ENCODE data around the gene CCDC82.

CCDC82 gene

GRCh38 chr11:96358321-96358720, 31.4 kb downstream of the CCDC82 start:
- DNase-seq: no peak

- DNase-seq: no peak
These were observed 31.9 kb downstream of the CCDC82 start for GRCh38 chr11:96357794-96358193.

GRCh38 chr11:96356848-96357247, 32.9 kb downstream of the CCDC82 start:
- DNase-seq: no peak

DNA sequence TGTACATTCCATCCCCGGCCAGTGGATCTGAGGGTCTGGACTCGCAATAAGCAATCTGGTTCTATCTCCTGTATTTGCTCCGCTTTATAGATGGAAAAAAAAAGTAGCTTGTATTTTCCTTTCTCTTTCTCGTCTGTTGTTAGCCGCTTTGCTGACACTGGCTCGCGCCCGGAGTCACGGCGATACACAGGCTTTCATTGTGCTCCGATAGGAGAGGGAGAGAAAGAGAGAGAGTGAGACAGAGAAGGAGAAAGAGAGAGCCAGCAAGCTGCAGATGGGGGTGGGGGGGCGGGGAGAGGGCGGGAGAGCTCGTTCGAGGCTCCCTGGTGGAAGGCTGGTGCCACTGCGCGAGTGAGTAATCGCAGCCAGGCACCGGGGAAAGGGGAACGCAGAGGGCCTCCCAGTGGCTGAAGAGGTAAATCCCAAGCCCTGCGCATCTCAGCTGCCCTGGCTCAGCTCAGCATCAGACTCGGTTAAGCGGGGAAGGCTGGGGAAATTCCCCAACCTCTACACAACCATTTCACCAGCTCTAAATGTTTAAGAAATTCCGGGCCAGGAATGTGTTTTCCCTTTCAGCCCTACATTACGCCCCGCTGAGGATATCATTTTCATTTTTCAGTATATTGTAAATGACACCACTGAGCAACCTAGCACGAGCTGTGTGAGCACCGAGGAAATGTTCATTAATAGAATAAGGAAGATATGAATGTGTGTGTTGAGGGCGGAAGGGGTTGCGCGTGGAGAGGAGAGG, 46.6 kb downstream of the CCDC82 start, which contains the start of gene MAML2:
Gene MAML2 (minus strand): TSS at position 235 of the 751 bp plus-strand sequence. CDS start 1,300 bp downstream, outside the sequence.
- DNase-seq: peak; percentile 87

GRCh38 chr11:96342014-96342960, 47.4 kb downstream of the CCDC82 start:
- DNase-seq: no peak

- DNase-seq: no peak
These were observed 48.3 kb downstream of the CCDC82 start for GRCh38 chr11:96341211-96342013.

DNA sequence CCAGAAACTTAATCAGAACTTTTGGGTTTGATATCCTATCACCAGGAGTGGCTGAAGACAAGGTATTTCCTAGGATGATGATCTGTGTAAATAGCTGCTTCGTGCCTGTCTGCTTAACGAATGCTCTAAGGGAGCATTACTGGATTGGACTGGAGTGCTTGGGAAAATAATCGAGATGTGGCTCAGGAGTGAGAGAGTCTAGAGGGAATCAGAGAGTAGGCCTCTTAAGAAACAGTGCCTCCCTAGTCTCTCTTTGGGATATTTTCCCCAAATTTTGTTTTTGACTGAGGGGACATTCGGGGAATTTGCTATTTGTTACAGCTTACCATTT, 49.2 kb downstream of the CCDC82 start:
- no peak for DNase-seq

DNA sequence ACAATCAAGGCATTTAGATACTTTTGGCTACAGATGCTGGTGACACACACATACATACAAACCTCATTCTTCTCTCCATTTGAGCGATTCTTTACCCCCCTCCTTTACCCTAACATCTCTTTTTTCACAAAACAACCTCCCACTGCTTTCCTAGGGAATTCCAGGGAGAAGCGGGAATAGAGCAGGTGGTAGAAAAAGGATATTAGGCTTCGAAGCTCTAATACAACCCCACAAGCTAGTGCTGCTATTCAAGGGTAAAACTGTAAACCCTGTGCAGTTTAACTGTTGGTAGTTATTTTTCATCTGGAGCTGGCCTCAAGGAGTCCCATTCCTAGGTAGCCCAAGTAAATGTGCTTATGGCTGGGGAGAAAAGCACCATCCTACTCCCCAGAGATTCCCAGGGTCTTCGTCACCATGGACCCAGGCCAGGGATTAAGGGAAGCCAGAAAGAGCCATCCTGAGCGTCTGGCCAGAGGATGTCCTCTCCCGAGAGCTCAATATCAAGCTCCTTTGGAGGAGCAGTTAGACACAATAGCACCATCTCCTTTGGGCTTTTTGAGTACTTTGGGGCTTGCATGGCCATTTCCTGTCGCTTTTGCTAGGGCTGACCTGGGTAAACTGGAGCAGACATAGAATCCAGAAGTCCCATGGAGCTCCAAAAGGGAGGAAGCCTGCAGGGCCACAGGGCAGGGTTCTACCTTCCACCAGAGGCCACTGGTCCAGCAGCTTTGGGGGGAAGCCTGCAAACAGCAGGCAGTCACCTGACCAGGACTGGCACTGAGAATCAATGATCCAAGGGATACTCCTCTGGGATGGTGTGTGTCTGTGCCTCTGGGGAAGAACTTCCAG, 49.8 kb downstream of the CCDC82 start:
- DNase-seq: no peak

DNA sequence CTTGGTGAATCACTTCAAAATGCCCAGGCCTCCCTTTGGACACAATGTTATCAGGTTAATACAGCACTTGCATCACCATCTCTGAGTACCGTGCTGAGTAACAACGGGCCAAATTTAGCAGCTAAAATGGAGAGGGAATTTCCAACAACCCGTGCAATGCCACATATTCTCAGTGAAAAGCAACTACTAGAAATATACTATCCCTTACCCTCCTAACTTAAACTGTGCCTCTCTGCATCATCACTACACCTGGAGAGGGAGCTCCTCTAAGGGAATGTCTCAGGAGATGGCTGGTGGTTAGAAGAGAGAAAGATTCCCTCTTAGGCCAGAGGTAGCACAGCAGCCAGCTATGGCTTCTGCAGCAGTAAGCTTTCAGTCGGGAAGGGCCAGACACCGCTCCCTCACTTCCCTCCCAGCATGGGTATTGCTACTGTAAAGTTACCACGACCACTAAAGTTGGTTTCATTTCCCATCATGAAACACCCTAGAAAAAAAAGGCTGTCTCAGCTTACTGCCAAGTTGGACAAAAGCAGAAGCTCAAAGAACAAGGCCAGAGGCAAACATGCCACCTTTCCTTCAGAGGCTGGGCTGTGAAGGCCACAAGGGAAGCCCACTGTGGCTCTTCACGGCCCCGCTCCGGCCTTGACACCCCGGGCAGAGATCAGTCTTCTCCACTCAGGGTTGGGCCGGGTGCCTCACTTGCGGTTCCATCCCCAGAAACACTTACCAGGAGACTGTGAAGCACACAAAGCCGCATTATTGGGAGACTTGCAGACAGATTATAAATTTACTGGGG, 50.6 kb downstream of the CCDC82 start:
- no peak for DNase-seq

DNA sequence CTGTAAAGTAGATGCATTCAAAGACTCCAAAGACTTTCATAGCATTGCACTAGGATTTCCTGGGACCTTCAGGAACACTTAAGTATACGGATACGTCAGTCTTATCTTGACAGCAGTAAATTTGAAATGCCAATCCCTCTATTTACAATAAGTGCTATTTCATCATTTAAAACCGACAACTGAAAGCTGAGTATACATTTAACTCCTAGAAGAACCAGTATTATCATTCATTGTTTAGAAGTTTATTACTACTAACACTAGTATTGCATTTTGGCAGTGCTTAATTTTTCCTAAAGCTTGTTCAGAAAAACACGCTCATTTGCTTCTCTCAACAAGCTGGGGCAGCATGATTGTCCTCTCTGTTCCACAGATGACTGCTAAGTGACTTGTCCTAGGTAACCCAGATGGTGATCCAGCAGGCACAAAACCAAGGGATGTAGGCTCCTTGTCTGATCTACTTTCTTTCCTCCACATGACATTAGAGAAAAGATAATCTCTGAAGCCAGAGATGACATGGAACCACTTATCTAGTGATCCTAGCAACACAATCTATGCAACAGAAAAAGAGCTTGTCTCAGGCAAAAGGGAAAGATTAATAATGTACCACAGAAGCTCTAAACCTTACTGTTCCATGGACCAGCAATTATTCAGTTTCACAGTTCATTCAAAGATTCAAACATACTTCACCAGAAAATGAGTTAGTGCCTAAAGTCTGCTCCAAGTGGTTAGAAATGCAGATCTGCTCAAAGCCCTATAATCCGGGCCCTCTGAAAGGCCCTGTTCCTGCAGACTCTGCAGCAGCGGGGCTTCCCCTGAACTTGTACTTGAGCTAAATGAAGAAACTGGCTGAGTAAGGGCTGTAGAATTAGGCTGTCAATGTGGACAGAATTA, 51.9 kb downstream of the CCDC82 start:
- no peak for DNase-seq

- no peak for DNase-seq
These were observed 54.3 kb downstream of the CCDC82 start for GRCh38 chr11:96335388-96335787.

DNA sequence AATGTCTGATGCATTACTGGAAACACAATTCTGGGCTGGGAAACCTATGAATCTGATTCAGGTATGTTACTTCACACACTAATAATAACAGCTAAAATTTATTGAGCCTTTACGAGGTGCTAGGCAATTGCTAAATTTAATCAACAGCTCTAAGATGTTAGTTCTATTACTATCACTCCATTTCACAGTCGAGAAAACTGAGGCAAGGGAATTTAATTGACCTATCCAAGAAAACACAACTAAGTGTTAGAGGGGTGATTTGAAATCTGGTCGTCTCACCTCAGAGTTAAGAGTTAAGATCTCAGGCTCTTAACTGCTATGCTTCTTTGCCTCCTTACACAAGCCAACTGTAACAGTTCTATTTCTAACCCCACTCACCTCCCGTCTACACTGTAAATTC, 55.5 kb downstream of the CCDC82 start:
- no peak for DNase-seq

DNA sequence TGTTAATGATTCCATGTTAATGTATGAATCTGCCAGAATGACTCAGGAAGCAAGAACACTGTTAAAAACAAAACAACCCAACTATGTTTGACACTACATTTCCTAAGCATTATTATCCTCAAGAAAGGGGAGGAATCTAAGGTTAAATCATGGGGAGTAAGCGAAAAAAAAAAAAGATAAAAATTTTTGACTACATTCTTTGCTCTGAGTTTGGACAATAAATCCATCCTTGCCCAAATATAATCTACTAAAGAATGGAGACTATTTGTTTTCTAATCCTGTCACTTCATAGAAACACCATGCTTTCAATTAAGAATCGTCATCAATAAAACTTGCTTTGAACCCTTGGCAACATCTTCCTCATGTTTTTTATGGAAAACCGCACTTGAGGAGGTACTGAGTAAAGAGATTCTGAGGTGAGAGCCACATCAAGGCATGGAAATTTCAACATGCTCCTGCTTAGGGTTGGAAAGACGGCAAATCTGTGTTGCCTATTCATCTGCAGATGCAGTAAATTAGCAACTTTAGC, 56.5 kb downstream of the CCDC82 start:
- DNase-seq: no peak

GRCh38 chr11:96332126-96332771, 57.5 kb downstream of the CCDC82 start:
- no peak for DNase-seq

DNA sequence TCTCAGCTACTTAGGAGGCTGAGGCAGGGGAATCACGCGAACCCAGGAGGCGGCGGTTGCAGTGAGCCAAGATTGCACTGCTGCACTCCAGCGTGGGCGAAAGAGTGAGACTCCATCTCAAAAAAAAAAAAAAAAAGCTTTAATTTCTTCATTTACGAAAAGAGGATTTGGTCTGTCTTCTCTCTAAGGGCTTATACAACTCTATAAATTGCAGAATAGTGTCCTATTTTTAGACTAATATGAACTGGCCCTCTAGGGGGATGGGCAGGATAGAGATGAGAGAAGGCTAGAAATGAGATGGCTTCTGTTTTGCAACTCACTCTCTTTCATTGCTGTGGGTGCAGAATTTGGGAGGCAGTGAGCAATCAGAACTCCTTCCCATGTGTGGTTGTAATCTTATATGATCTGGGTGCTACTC, 58.0 kb downstream of the CCDC82 start:
- DNase-seq: no peak

GRCh38 chr11:96330511-96330859, 59.2 kb downstream of the CCDC82 start:
- DNase-seq: no peak

GRCh38 chr11:96329855-96330510, 59.7 kb downstream of the CCDC82 start:
- no peak for DNase-seq

GRCh38 chr11:96329419-96329818, 60.3 kb downstream of the CCDC82 start:
- no peak for DNase-seq

All from COR-L47 (cell line).